SK-N-SH (cell line): ENCODE measurements around the gene C2orf92. TPM values are rescaled to one million over a fixed set of nuclear protein-coding genes. Genes with fewer than 3 reads are reported as not detected.

ENCODE experiments used
- CTCF ChIA-PET: fragments of 300-600, 350-600 bp; formaldehyde crosslinking; extraction: SDS; loops from one replicate; lab custom pipeline; 2021; lab: Yijun Ruan, JAX
- POLR2A ChIA-PET: fragments of 350-600 bp; sonication (Branson Sonifier 250); formaldehyde crosslinking; extraction: SDS; loops from one replicate; lab custom pipeline; 2020; ENCODE audit warnings: antibody characterized with exemption, inconsistent platforms; lab: Yijun Ruan, JAX
- DNase-seq: peaks from one replicate; pipeline ENCODE4 v3.0.0; 2012
- H2AFZ ChIP-seq: fragments of 200-600 bp; sonication (generic); 2 replicates; pipeline ENCODE4 v1.8.1; 2016; ENCODE audit warnings: antibody characterized with exemption, mild to moderate bottlenecking, low read depth
- H3F3A ChIP-seq: fragments of 200-600 bp; sonication (generic); replicated peaks from 2 replicates; pipeline ENCODE3; 2016; ENCODE audit warnings: antibody characterized with exemption, mild to moderate bottlenecking; ENCODE audit not compliant: insufficient read depth
- H3K27ac ChIP-seq, 2 experiments: fragments of 200-500 bp in 1 of 2; fragments of 200-600 bp in 1 of 2; sonication (Bioruptor generic) in 1 of 2; sonication (generic), shearing (Covaris generic) in 1 of 2; 2 replicates each; pipeline versions ENCODE4 v1.5.1 to v1.6.1; 2014 to 2016; ENCODE audit warnings: low read depth in 2 of 2, inconsistent platforms in 1 of 2, low read length in 1 of 2, mild to moderate bottlenecking in 1 of 2, mixed read lengths in 1 of 2
- H3K27me3 ChIP-seq: fragments of 200-600 bp; sonication (generic), shearing (Covaris generic); 2 replicates; pipeline ENCODE4 v1.6.1; 2016; ENCODE audit warnings: mixed run types; ENCODE audit not compliant: insufficient read depth
- H3K36me3 ChIP-seq, 2 experiments: fragments of 200-500 bp in 1 of 2; fragments of 200-600 bp in 1 of 2; sonication (Bioruptor generic) in 1 of 2; sonication (generic) in 1 of 2; replicated peaks in 1 of 2; 2 replicates each; pipeline versions ENCODE3 to v1.5.1; 2014 to 2016; ENCODE audit warnings: low read length in 1 of 2, mild to moderate bottlenecking in 1 of 2; ENCODE audit not compliant: insufficient read depth in 2 of 2, control insufficient read depth in 1 of 2
- H3K4me1 ChIP-seq, 2 experiments: fragments of 200-500 bp in 1 of 2; fragments of 200-600 bp in 1 of 2; sonication (Bioruptor generic) in 1 of 2; sonication (generic), shearing (Covaris generic) in 1 of 2; 2 replicates each; pipeline versions ENCODE4 v1.5.1 to v1.6.1; 2014 to 2016; ENCODE audit warnings: low read depth in 1 of 2, low read length in 1 of 2, mixed run types in 1 of 2; ENCODE audit not compliant: insufficient read depth in 2 of 2, control insufficient read depth in 1 of 2
- H3K4me2 ChIP-seq: fragments of 200-600 bp; sonication (generic), shearing (Covaris generic); 2 replicates; pipeline ENCODE4 v1.6.1; 2017; ENCODE audit warnings: mixed run types
- H3K4me3 ChIP-seq, 2 experiments: fragments of 200-500 bp in 1 of 2; fragments of 200-600 bp in 1 of 2; sonication (Bioruptor generic) in 1 of 2; sonication (generic), shearing (Covaris generic) in 1 of 2; 2 replicates each; pipeline versions ENCODE4 v1.5.1 to v1.8.1; 2014 to 2016; ENCODE audit warnings: low read depth in 2 of 2, inconsistent platforms in 1 of 2, low read length in 1 of 2, mild to moderate bottlenecking in 1 of 2, mixed read lengths in 1 of 2, moderate library complexity in 1 of 2
- H3K79me2 ChIP-seq: fragments of 200-600 bp; sonication (generic); 2 replicates; pipeline ENCODE4 v1.8.1; 2017; ENCODE audit warnings: mild to moderate bottlenecking; ENCODE audit not compliant: insufficient read depth
- H3K9ac ChIP-seq: fragments of 200-600 bp; sonication (generic); 2 replicates; pipeline ENCODE4 v1.6.1; 2017; ENCODE audit warnings: mixed run types
- H3K9me2 ChIP-seq: fragments of 200-600 bp; sonication (generic); 2 replicates; pipeline ENCODE4 v1.6.1; 2017; ENCODE audit warnings: mixed run types
- H3K9me3 ChIP-seq: fragments of 200-600 bp; sonication (generic); 2 replicates; pipeline ENCODE4 v1.6.1; 2017; ENCODE audit warnings: mixed run types, mild to moderate bottlenecking, moderate library complexity
- H4K20me1 ChIP-seq: fragments of 200-600 bp; sonication (generic); 2 replicates; pipeline ENCODE4 v1.6.1; 2017; ENCODE audit warnings: mild to moderate bottlenecking, mixed run types; ENCODE audit not compliant: insufficient read depth
- FOXM1 ChIP-seq: IDR thresholded peaks from 2 replicates; pipeline ENCODE4 v1.4.0; 2012; ENCODE audit warnings: low read depth, mild to moderate bottlenecking
- GABPA ChIP-seq: IDR thresholded peaks from 2 replicates; pipeline ENCODE4 v1.4.0; 2012; ENCODE audit warnings: low read depth, mild to moderate bottlenecking
- RFX5 ChIP-seq: IDR thresholded peaks from 2 replicates; pipeline ENCODE4 v1.6.1; 2012; ENCODE audit warnings: mild to moderate bottlenecking, improper control_type of control experiment, low read length
- RXRA ChIP-seq: IDR thresholded peaks from 2 replicates; pipeline ENCODE4 v1.4.0; 2012; ENCODE audit warnings: low read depth, mild to moderate bottlenecking, borderline replicate concordance
- TEAD4 ChIP-seq: IDR thresholded peaks from 2 replicates; pipeline ENCODE4 v1.4.0; 2012; ENCODE audit warnings: mild to moderate bottlenecking, borderline replicate concordance; ENCODE audit not compliant: insufficient read depth
- YY1 ChIP-seq: IDR thresholded peaks from 2 replicates; pipeline ENCODE4 v1.4.0; 2012; ENCODE audit warnings: low read depth, mild to moderate bottlenecking
- WGBS: methylation state at CpG from one replicate; pipeline ENCODE4 v1.1.6; 2017; ENCODE audit warnings: low lambda C conversion rate; 5-methylcytosine and 5-hydroxymethylcytosine counted together
- polyA plus RNA-seq, 3 experiments: library from polyadenylated mRNA; depleted of rRNA; stranded (reverse); fragments of >200 nt; gene quantifications; 2 replicates each; pipeline ENCODE4 v1.2.3, GENCODE V29; 2012
- TF ChIP-seq, protein P1 (sequence below): fragments of 150-350 bp; IDR thresholded peaks from 2 replicates; pipeline ENCODE4 v1.6.1; 2017; ENCODE audit warnings: antibody characterized with exemption, low read length, low read depth, borderline replicate concordance
- TF ChIP-seq, protein P2 (sequence below): IDR thresholded peaks from 2 replicates; pipeline ENCODE4 v1.6.1; 2012; ENCODE audit warnings: mild to moderate bottlenecking, low read depth, low read length, moderate library complexity

Gene C2orf92
- polyA plus RNA-seq, 1 of the 3 experiments (the other 2 are of a cell fraction) = 3.1 TPM

- Histone ChIP-seq H3K9ac (no peak overlapping the region), H3K4me1 (peaks cover 0 to 2% of the 10 kb centered on the region in 2 experiments; a peak in 1 of 4 replicates), H4K20me1 (no peaks in the 10 kb centered on the region), H3K36me3 (peaks cover 18 to 35% of the 10 kb centered on the region in 2 experiments), H3K4me2 (no peak overlapping the region), H3K9me2 (no peaks in the 10 kb centered on the region), H2AFZ (no peak overlapping the region), H3K27me3 (no peaks in the 10 kb centered on the region), H3K79me2 (peaks cover 16% of the 10 kb centered on the region), H3K27ac (no peak overlapping the region), H3K4me3 (no peak overlapping the region), H3K9me3 (no peaks in the 10 kb centered on the region), H3F3A (peaks cover 5% of the 10 kb centered on the region)
- TF ChIP-seq GABPA (no peak), RXRA (no peak)
- ChIA-PET POLR2A (no interaction called here), CTCF (interaction anchor here (1.2 kb wide), 1 partner anchor 9 kb away, joined by 3 read pairs; no protein-coding TSS in a partner anchor)
- WGBS = 97% methylated on average over 5 of the region's 7 CpGs
- DNase-seq = no peak
Observed at GRCh38 chr2:97656129-97656755, 13.3 kb upstream of the C2orf92 start.

DNA sequence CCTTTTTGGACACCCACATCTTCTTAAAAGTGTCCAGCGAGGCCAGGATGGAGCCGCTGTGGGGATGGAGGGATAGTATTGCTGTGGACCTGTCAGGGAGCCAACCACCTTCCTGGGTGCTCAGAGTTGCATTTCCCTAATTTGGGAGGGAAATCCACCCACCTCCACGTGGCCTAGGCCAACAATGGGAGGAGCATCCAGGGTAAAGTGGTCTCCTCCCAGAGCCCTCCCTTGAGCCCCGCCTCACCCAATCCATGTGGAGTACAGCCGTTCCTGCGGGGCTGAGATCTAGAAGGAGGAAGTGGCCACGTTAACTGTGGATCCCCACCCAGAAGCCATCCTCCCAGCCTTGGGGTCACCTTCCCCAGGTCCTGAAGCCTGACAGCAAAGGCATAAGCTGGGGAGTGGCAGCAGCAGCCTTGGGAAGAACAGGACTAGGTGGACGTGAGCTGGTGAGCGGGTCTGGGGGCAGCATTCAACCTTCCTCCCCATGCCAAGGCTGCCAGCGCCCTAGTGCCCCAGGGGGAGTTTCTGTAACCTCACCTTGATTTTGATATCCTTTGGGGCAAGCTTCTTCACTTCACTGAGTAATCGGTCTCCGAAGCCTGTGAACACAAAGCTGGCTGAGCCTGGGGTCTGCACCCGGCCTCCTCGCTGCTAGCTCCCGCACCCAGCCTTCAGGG lies 12.5 kb upstream of the C2orf92 start:
- Histone ChIP-seq H3K4me3 (no peak overlapping the region), H3K36me3 (peaks cover 18 to 35% of the 10 kb centered on the region in 2 experiments), H3K27ac (no peak overlapping the region), H3K4me1 (peaks cover 2 to 10% of the 10 kb centered on the region in 2 experiments; a peak in 2 of 4 replicates), H3K4me2 (no peak overlapping the region), H3K79me2 (peaks cover 24% of the 10 kb centered on the region), H3K27me3 (no peaks in the 10 kb centered on the region), H4K20me1 (0 out of 2 replicates have a peak, but pooled peaks cover 2% of the 10 kb centered on the region), H3K9me2 (no peaks in the 10 kb centered on the region)
- CTCF ChIA-PET = interaction anchor here (1.4 kb wide), 1 partner anchor 66 kb away, joined by 6 read pairs; no protein-coding TSS in a partner anchor
- POLR2A ChIA-PET = interaction anchor here (1.0 kb wide), 1 partner anchor 11 kb away, joined by 4 read pairs; the partner anchor contains the start of gene COX5B
- 80% methylated on average over 5 of the region's 15 CpGs for WGBS
- TF ChIP-seq, protein P1, sequence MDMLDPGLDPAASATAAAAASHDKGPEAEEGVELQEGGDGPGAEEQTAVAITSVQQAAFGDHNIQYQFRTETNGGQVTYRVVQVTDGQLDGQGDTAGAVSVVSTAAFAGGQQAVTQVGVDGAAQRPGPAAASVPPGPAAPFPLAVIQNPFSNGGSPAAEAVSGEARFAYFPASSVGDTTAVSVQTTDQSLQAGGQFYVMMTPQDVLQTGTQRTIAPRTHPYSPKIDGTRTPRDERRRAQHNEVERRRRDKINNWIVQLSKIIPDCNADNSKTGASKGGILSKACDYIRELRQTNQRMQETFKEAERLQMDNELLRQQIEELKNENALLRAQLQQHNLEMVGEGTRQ = no peak
- TF ChIP-seq, all 33 proteins: peak for 0
- Histone ChIP-seq H3F3A (peaks cover 5% of the 10 kb centered on the region), H3K9me3 (no peaks in the 10 kb centered on the region), H2AFZ (no peak overlapping the region), H3K9ac (no peak overlapping the region)
- no peak for DNase-seq

GRCh38 chr2:97657986-97658690 lies 11.4 kb upstream of the C2orf92 start:
- Histone ChIP-seq H3K27me3 (no peaks in the 10 kb centered on the region), H3K4me3 (no peak overlapping the region), H3K4me1 (peaks cover 13 to 15% of the 10 kb centered on the region in 2 experiments; a peak in 3 of 4 replicates), H3K4me2 (no peak overlapping the region), H3K9me3 (no peaks in the 10 kb centered on the region), H3K27ac (no peak overlapping the region; a peak in 1 of 4 replicates), H3K36me3 (peaks cover 18 to 35% of the 10 kb centered on the region in 2 experiments), H3K9me2 (no peaks in the 10 kb centered on the region), H3F3A (peaks cover 14% of the 10 kb centered on the region), H3K9ac (no peak overlapping the region), H2AFZ (no peak overlapping the region), H4K20me1 (0 out of 2 replicates have a peak, but pooled peaks cover 7% of the 10 kb centered on the region), H3K79me2 (peaks cover 31% of the 10 kb centered on the region)
- POLR2A ChIA-PET = interaction anchor here (1.0 kb wide), 1 partner anchor 12 kb away, joined by 4 read pairs; the partner anchor contains the start of gene COX5B
- DNase-seq = no peak
- CTCF ChIA-PET = interaction anchor here (1.4 kb wide), 1 partner anchor 67 kb away, joined by 6 read pairs; no protein-coding TSS in a partner anchor
- TF ChIP-seq, protein P2, sequence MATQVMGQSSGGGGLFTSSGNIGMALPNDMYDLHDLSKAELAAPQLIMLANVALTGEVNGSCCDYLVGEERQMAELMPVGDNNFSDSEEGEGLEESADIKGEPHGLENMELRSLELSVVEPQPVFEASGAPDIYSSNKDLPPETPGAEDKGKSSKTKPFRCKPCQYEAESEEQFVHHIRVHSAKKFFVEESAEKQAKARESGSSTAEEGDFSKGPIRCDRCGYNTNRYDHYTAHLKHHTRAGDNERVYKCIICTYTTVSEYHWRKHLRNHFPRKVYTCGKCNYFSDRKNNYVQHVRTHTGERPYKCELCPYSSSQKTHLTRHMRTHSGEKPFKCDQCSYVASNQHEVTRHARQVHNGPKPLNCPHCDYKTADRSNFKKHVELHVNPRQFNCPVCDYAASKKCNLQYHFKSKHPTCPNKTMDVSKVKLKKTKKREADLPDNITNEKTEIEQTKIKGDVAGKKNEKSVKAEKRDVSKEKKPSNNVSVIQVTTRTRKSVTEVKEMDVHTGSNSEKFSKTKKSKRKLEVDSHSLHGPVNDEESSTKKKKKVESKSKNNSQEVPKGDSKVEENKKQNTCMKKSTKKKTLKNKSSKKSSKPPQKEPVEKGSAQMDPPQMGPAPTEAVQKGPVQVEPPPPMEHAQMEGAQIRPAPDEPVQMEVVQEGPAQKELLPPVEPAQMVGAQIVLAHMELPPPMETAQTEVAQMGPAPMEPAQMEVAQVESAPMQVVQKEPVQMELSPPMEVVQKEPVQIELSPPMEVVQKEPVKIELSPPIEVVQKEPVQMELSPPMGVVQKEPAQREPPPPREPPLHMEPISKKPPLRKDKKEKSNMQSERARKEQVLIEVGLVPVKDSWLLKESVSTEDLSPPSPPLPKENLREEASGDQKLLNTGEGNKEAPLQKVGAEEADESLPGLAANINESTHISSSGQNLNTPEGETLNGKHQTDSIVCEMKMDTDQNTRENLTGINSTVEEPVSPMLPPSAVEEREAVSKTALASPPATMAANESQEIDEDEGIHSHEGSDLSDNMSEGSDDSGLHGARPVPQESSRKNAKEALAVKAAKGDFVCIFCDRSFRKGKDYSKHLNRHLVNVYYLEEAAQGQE = no peak
- TF ChIP-seq FOXM1 = no peak
- no peak for TF ChIP-seq RFX5
- TF ChIP-seq, protein P1 = no peak
- TF ChIP-seq GABPA = no peak
- no peak for TF ChIP-seq TEAD4
- no peak for TF ChIP-seq RXRA
- no peak for TF ChIP-seq YY1
- 94% methylated on average over 24 of the region's 37 CpGs for WGBS
